Measurements from ENCODE around the gene PSMB3.
A peak's percentile ranks its signal among the peaks of the same experiment; 100 is the strongest.
"Not testable (repeated sequence)": the region's sequence is repeated elsewhere in the genome, so short reads cannot be mapped to it uniquely, and the experiment has no call there.

The PSMB3 gene

DNA sequence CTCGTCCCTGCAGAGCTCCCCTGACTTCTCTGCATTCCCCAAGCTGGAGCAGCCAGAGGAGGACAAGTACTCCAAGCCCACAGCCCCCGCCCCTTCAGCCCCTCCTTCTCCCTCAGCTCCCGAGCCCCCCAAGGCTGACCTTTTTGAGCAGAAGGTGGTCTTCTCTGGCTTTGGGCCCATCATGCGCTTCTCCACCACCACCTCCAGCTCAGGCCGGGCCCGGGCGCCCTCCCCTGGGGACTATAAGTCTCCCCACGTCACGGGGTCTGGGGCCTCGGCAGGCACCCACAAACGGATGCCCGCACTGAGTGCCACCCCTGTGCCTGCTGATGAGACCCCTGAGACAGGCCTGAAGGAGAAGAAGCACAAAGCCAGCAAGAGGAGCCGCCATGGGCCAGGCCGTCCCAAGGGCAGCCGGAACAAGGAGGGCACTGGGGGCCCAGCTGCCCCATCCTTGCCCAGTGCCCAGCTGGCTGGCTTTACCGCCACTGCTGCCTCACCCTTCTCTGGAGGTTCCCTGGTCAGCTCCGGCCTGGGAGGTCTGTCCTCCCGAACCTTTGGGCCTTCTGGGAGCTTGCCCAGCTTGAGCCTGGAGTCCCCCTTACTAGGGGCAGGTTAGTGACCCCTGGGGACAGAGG lies 36.1 kb upstream of the PSMB3 start:
- no peak for DNase-seq

DNA sequence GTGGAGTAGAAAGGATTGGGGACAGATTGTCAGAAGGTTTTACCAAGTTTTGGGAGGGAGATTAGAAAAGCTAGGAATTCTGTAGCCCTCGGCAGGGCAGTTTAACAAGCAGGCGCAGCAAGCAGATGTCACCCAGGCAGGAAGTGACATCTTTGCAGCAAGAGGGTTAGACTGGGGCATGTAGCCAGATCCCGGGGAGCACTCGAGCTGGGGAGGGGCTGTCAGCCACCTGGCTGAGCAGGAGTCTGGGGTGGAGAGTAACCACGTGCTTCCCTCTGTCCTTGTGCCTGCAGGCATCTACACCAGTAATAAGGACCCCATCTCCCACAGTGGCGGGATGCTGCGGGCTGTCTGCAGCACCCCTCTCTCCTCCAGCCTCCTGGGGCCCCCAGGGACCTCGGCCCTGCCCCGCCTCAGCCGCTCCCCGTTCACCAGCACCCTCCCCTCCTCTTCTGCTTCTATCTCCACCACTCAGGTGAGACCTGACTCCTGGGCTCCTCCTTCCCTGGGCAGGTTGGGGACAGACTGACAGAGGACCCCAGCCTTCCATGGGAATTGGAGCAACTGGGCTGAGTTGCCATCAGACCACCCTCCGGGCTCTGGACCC lies 35.3 kb upstream of the PSMB3 start:
- DNase-seq: no peak

GRCh38 chr17:38719289-38719942 lies 33.1 kb upstream of the PSMB3 start:
- DNase-seq: no peak

GRCh38 chr17:38719943-38720641 lies 32.4 kb upstream of the PSMB3 start:
- DNase-seq: no peak

GRCh38 chr17:38720941-38721340 lies 31.6 kb upstream of the PSMB3 start:
- DNase-seq: no peak

GRCh38 chr17:38721802-38722201 lies 30.7 kb upstream of the PSMB3 start:
- DNase-seq: no peak

- DNase-seq: no peak
These were observed 28.1 kb upstream of the PSMB3 start for GRCh38 chr17:38724337-38724988.

- no peak for DNase-seq
These were observed 27.5 kb upstream of the PSMB3 start for GRCh38 chr17:38725066-38725465.

DNA sequence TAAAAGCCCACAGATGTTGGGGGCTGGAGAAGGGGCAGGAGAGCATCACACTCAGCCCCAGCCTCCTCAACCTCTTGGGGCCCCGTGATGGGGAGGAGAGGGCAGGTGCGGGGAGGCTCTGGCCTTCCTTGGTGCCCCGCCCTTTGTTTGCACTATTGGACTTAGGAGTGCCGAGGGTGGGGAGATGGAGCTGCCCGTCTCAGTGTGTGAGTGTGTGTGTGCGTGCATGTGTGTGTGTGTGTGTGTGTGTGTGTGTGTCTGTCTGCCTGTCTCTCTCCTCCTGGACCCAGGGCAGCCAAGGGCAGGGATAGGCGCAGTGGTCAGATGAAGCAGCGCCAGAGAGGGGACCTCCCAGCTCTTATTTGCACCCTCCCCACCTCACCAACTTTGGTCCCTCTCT lies 26.4 kb upstream of the PSMB3 start:
- not testable (repeated sequence) for DNase-seq

DNA sequence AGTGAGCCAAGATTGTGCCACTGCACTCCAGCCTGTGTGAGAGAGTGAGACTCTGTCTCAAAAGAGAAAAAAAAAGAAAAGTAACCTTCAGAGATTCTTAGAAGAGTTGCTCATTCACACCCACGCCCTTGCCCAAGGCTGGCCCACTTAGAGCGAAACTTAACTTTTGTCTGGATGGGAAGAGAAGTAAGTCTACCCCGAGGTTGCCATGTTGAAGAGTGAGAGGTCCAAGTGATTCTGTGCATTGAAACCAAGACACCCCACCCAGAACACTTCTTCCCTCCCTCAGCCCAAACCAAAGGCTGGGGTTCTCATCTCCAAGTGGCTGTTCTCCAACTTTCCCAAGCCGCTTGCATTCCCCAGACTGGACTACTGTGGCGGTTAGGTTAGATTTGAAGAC lies 24.8 kb upstream of the PSMB3 start:
- no peak for DNase-seq

GRCh38 chr17:38728290-38728831 lies 24.2 kb upstream of the PSMB3 start:
- DNase-seq: no peak

GRCh38 chr17:38729368-38729885 lies 23.1 kb upstream of the PSMB3 start:
- no peak for DNase-seq

GRCh38 chr17:38729886-38730525 lies 22.5 kb upstream of the PSMB3 start, which contains the start of gene CISD3:
TSS of gene CISD3 (plus strand) at chr17:38730341. CDS start at chr17:38730359, 18 bp downstream.
- DNase-seq: peak; percentile 83

- DNase-seq: peak; percentile 48
These were observed 21.8 kb upstream of the PSMB3 start for GRCh38 chr17:38730526-38731379.

- DNase-seq: no peak
These were observed 20.8 kb upstream of the PSMB3 start for GRCh38 chr17:38731526-38732294.

GRCh38 chr17:38732376-38733281 lies 19.9 kb upstream of the PSMB3 start:
- DNase-seq: no peak

GRCh38 chr17:38733282-38733981 lies 19.1 kb upstream of the PSMB3 start:
- no peak for DNase-seq
